NCI-H2081 treated with DMSO at 0.1 percent for 48 hours (cell line): ENCODE data around the gene VSIG4.

ENCODE experiments used
- DNase-seq: peaks from one replicate; lab custom pipeline; 2025; lab: John Stamatoyannopoulos, UW

Gene VSIG4

DNA sequence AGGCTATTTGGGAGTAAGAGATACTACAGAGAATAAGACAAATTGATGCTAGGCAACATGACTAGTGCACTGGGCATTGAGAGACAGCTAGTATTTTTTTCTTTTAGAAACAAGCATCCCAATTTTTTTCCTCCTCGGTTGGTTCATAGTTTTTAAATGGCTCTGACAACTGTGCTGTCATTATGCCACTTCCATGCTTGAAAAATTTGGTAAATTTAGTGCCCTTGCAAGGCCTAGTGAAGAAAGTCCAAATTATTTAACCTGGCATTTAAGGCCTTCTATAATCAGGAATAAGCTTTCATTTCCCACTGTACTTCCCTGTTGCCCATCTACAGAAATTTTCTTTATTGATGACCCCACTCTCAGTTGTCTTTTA is 15.8 kb downstream of the VSIG4 start:
- no peak for DNase-seq

DNA sequence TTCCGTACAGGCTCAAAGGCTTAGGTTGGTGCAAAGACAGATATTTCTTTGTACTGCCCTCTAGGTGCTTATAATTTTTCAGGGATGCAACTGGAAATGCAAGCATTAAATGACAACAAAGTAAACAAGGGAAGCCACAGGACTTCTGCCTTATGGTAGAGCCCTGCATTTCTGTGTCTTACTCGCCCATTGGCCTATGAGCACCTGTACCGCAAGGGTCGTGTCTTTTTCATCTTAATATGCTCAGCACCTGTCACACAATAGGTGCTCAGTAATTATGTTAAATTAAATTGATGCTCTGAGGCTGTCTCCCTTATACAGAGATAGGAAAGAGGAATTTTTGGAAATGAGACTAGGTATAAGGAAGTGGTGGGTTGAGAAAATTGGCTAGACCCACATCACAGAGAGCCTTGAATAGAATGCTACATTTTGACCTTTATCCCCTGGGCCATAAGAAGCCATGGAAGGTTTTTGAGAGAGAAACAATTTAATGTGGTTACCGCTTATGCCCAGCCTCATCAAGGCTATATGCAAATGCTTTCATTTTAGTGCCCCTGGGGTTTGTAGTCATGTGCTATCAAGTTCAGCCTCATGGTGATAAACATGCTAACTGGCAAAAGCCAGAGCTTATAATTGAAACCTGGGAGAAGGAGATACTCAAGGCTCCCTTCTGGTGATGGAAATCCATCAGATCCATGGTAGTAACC is 16.3 kb downstream of the VSIG4 start:
- no peak for DNase-seq

DNA sequence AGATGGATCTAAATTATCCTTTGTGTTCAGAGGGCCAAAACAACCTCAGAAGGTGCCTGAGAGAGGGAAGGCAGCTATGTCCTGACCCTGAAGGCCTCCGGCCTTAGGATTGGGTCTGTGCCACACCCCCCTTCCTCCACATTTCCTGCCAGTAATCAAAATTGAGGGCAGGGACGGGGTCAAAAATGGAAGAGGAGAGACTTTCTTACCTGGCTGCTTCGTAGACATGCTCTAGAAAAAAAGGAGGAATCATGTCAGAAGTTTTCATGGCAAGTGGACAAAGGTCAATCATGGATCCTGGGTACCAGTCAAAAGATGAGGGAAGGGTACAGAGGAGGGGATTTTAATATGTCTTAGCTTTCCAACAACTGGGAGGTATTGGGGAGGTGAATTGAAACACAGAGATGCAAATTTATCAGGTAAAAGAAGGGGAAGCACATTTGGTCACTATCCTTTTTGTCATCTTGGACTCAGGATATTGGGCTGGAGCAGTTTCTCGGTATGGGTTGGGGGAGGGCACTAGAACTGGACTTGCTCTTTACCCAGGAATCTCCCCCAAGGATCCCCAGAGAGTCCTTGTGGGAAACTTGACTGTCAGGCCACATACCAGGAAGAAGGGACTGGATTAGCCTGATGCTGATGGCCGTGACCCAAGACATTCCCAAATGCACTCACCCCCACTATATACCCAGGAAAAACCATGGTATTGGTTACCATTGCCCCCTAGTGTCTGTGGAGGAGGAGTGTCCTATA is 17.1 kb downstream of the VSIG4 start:
- no peak for DNase-seq

DNA sequence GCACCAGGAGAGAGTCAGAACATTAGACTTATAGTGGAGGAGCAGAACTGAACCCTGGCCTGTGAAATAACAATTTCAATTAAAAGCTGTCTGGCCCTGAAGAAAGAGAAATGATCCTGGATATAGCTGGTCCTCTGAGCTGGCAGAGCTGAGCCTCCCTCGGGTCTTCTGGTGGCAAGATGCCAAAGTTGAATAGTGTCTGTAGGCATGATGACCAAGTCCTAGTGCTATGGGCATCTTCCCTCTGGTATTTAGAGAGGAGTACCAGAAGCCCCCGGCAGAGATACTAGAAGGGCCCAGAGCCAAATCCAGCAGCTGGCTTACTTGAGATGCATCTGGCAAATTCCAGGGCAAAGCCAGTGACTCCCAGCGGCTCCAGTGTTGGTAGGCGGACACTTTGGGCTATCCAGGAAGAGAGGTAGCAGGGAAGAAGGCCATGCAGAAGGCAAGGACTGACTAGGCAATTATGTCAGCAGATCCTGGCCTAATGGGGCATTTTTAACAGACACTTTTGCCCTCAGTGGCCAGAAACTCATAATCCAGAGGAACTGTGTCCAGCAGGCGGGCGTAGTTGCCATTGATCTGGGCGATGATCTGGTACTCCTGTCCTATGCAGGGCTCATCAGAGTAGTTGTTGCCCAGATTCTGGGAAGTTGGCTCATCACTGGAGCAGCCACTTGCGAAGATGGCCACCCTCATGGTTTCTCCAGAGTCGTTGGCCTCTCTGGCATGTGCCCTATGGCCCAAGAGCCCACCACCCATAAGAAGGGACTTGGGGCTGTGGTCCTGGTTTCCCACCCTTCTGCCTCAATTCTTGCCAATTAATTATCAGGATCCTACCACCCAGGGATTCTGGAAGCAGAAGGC is 17.9 kb downstream of the VSIG4 start:
- DNase-seq = no peak

DNA sequence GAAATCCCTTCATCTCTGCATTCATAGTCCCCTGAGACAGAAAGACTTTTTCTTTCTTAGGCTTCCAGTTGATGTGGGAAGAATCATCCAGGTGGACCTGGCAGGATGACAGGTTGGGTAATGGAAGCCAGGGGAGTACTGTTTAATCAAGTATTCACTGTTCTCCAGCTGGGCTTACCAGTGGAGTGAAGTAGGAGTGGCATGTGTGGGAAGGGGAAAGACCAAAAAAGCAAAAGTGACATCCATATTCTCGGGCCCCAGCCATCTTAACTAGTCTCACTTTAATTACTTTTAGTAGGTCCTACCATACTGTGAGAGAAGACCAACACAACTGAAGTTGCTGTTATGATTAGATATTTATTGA is 18.5 kb downstream of the VSIG4 start:
- no peak for DNase-seq

DNA sequence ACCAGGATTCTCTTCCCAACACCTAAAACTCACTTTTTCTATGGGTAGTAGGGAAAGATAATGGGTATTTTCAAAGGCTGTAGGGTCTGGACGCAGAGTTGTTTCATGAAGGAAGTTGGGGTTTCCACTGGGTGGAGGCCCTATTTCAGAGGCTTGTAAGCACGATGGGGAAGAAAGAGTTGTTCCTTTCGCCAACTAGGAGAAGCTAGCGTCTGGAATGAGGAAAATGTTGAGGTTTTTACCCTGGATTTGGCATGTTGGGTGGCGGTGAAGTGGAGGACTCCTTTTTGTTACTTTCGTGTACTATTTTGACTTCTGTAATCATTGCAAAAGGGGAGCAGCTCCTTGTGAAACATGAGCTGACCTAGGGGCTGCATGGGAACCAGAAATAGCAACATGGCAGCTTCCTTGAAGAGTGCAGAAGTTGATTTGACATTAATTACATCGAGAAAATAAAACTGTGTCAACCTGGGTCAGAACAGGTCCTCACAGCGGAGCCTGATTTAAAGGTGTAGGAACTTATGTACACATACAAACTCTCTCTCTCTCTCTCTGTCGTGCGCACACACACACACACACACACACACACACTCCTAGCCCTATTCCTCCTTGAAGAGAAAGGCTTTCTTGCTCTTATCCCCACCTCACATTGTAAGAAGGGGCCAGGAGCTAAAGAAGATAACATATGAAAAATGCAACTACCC is 19.1 kb downstream of the VSIG4 start:
- no peak for DNase-seq

DNA sequence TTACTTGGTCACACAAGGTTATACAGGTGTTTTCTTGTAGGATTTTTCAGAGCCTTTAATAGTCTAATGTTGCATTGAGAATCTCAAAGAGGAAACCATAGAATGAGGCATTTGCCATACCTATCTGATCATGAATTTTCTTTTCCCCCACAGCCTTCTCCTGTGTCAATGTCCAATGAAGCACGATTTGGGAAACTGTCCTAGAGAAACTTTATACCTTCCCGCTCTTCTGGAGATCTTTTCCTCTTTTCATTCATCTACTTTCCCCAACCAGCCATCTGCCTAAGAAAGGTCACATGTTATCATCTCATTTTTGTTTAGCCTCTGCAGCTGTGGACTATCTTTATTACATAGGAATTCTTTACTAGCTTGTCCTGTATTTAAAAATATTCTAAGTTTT is 19.9 kb downstream of the VSIG4 start:
- no peak for DNase-seq

DNA sequence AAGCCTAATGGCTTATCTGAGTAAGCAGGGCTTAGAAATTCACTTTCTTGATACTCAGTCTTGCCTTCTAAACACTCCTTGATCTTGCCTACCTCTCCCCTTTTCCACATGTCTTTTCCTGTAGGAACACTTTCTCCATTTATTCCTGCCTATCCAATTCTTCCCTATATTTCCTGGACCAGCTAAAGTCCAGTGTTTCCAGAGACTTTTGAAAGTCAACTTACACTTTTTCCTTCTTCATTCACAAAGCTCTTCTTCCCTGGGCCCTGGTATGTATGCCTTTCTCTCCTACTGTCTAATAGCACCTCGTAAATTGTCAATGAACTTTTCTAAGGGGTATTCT is 20.6 kb downstream of the VSIG4 start:
- DNase-seq = no peak

DNA sequence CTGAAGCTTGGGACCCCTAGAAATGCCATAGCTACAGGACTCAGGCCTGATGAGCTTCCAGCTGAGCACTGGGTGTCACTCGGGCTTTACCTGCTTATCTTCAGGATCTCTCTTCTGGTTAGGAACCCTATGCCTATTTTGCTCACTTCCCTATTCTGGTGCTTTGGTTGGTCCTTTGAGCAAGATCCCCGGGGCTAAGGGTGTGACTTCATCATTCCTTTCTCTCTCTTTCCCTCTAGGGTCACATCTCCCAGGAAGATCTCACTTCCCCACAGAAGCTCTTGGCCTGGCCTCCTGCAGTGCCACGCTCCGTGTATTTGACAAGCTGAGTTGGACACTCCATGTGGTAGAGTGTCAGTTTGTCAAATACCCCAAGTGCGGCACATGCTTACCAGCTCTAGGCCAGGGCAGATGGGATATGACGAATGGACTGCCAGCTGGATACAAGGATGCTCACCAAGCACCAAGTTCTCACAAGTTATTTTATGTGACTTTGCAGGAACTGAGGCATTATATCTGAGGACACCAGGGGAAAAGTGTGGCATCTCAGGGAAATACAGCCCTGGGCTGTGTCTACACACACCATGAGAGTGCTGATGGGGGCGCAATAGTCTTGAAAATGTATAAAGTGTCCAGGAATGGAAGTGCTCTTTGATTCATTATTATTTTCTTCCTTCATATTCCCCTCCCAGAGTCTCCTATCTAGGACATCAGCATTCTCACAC is 21.1 kb downstream of the VSIG4 start:
- DNase-seq = no peak

DNA sequence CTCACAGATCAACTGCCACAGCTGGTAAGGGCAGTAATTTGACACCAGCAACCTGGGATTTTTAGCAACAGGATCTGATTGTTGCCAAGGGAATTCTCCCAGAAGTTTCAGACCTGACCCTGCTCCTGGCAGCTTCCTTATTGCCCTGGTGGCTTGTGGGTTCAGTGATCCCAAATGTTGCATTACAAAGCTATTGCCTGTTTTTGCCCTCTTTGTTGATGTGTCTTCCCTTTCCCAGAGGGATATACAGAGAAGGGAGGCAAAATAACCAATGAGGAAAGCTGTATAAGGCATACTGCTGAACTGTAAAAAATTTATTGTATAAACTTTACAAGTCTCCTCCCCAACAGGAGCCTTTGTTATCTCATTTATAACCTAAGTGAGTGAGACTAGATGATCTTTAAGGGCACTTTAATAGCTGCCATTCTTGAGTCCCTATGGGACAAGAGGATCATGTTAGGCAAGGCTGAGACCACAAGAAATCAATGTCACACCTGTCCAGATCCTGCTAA is 22.2 kb downstream of the VSIG4 start:
- no peak for DNase-seq

DNA sequence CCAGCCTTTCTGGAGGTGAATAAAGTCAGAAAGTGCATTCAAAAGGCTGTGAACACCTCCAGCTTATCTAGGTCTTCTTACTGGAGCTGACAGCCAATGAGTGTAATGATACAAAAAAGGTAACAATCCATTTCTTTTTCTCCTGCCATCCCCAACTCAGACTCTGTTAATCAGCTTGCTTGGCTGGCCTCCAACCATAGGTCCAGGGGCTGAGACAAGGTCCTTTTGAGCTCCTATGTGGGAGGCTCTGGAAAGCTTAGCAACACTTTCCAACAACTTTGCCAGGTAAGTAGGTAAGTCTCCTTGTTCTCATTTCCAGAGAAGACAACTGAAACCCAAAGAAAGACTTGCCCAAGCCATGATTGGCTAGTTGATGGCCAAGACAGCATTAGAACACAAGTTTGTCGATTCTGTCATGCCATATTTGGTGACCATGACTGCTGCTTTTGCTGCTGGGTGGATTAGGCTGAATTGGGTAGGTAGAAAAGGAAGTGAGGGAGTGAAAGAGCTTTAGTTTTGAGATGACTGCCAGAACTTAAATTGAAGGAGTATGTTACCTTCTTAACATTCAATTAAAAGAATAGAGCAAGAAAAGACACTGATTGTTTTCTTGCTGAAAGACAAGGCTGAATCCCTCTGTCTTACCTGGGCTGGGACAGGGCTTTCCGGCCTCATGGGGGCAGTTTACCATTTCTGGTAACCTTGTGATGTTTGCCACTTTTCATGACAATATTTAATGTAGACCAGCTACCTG is 22.8 kb downstream of the VSIG4 start:
- DNase-seq = no peak

DNA sequence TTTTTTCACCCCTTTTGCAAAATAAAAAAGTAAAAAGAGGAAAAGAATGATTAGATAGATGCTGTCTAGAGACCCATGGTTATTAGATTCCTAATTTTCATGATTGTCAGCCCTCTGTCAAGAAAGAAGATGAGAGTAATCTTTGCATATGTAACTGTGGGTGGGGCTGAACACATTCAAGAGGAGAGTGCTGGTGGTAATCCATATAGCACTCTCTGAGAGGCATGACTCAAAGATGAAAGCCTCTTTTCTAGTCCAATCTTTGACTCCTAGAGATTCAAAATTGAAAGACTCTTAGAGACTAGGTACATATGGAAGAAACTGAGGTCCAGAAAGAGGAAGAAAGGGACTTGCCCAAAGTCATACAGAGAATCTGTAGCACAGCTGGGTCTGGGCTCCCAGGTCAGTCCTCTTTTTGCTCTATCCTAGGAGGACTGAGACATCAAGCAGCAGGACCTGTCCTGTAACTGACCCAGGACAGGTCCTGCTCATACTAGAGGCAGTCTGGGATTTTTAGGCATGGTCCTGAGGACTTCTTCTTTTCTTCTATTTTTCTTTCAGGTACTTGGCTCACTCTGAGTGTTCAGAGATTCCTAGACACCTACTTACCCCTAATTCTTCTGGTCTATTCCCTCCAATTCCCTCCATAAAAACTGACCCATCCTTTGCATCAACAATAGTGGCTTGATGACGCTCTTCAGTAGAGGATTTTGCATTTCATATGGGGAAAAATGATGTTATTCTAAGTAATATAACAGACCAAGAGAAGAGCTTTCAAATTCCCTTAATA is 23.8 kb downstream of the VSIG4 start:
- no peak for DNase-seq

DNA sequence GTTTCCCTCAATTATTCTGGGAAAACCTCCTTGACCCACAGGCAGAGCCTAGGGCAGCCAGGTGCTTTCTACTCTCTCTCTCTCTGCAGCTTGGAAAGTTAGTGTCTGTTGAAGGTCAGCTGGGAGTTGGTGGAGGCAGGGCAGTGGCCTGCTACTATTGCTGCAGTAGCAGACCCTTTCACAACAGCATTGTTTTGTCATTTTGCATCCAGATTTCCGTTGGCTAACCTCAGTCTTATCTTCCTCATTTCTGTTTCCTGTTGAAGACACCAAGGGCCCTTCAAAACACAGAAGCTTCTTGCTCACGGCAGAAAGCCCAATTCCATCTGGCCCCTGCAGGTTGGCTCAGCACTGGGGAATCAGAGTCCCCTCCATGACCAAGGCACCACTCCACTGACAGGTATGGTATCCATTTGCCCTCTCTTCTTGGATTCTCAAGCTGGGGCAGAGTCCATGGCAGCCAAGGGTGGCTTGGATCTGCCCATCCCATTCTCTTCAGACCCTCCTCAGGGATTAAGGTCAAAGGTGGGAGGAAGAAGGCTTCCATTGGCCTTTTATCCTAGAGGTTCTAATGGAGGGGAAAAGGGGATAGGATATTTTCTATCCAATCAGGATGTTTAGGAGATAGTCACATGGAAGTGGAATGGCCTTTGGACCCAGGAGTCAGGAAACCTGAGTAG is 24.6 kb downstream of the VSIG4 start:
- no peak for DNase-seq

DNA sequence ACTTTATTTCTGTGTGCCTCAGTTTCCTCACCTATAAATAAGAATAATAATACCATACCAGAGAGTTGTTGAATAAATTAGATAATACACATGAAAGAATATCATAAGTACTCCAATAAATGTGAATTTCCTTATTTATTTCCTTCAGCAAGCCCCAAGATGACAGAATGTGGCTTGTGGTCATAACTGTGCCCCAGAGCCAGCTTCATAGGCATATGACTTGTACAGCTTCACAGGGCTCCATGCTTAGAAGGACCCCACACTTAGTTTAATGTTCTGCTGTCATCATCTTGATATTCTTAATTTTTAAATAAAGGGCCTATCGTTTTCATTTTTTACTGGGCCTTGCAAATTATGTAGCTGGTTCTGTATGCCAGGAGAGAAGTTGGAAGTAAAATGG is 25.3 kb downstream of the VSIG4 start:
- no peak for DNase-seq

DNA sequence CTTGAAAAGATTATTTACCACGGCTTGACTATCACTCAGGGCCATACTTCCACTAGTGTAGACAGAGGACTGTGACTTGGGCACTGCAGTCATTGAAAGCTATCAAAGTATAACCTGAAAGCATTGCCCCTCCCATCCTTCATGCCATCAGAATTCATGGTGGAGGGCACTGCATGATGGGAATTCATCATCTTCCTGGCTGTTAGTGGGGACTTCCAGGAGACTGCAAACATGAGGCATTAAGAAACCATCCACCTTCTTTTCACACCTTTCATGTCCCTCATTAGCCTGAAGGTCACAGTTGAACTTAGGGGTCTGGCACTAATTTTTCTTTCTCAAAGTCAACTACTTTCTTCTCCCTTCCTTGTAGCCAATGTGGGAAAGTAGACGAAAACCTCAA is 25.8 kb downstream of the VSIG4 start:
- no peak for DNase-seq

DNA sequence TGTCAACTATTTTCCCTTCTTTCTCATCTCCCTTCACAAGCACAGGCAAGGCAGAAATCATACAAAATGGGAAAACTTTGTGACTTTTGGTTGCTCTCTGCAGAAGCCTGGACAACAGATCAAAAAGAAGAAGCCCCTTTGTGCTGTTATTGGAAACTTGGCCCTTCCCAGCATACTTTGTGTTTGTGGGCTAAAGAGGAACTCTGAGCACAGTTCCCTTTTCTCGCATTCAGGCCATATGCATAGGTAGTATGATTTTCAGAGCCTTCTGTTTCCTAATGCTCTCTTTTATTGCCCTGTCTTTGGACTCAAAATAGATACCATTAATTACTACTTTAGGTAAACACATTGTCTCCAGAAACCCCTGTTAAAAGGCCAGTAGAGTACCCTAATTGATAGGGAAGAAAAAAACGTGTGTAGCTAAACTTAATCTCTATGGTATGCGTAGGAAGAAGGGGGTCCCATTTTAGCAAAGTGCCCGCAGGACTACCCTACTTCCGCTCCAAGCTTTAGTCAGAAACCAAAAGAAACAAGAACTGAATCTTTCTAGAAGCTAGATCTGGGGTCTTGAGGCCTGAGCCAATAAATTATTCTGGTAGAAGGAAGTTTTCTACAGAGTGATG is 26.6 kb downstream of the VSIG4 start:
- DNase-seq = no peak

DNA sequence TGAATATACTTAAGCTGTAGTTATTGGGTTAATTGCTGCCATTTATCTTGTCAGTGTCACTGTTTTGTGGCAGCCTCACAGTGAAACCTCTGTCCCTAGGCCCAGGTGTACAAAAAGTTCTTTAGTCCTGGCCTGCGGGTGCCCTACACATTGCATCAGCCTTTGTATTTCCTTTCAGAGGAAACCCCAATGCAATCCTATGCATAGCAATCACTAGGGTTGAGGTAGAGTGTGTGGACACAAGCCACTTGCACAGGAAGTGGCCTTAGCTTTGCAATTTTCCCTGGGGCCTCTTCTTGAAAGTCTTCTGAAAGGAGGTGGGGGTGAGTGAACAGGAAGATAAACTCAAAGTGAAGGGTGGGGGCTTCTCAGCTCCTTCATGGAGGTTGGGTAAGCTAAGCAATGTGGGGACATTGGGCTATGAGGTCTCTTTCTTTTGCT is 27.8 kb downstream of the VSIG4 start:
- no peak for DNase-seq

DNA sequence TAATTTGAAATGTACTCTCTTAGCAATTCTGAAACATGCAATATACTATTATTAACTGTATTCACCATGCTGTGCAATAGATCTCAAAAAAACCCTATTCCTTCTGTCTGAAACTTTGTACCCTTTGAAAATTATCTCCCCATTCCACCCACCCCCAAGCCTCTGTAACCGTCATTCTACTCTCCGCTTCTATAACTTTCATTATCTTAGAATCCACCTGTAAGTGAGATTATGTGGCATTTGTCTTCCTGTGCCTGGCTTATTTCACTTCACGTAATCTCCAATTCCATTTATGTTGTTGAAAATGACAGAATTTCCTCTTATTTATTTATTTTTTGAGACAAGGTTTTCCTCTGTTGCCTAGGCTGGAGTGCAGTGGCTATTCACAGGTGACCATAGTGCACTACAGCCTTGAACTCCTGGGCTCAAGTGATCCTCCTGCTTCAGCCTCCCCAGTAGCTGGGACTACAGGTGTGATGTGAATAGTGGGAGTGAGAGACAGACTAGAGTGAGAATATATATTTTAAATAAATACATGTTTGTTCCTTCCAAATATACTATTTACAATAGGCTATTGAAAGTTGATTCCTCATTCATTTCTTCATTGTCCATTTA is 30.5 kb downstream of the VSIG4 start:
- no peak for DNase-seq
